G401.6 (cell line): ENCODE results near the gene THRB.

Experiments used
- FAIRE-seq: peaks from 2 replicates; lab custom pipeline; 2012; peaks lifted over from hg19 to GRCh38; lab: Jason Lieb, UNC

The THRB gene

DNA sequence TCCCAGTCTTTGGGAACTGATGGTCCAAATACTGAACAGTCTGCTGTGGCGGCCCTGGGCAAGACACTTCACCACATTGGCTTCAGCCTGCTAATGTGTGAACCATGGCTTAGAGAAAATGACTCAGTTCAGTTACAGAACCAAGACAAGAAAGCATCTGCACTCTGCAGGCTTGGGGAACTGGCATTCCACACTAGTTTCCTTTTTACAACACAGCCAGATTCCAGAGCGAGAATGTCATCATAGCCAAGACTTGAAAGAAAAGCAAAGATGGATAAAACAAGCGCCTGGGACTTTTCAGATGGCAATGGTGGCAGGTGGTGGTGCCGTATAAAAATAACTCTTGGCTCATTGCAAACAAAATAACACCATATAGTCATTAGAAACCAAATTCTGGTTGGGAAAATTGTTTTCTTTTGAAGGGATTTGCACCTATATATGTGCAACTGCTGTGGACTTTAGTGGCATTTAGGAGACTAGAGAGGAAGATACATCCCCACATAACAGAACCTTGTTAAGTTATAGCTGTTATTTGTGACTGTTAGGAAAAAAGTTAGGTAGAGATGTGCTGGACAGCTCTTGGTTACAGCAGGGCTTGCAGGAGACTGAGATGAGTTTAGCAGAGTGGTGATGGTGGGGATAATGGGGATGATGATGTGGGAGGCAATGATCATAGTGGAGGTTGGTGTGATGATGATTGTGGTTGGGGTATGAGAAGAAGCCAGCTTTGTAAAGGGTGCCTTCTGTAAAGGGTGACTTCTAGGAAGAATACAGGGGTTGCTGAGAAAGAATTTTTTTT is 273.6 kb downstream of the THRB start:
- FAIRE-seq: no peak

DNA sequence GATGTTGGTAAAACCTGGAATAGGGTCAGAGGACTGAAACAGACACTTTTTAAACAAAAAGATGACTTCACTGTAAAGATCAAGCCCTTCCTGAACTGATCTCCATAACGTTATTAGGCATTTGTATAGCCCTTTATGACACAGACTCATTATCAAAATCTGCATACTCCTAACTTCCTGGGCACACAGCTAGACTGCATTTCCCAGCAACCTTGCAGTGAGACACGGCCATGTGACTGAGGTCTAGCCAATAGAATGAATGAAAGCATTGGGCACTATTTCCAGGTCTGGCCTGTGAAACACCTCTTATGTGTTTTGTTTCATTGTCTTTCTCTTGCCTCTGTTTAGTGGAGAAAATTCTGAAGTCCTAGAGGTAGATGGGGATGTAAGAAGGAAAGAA is 279.1 kb downstream of the THRB start:
- no peak for FAIRE-seq

DNA sequence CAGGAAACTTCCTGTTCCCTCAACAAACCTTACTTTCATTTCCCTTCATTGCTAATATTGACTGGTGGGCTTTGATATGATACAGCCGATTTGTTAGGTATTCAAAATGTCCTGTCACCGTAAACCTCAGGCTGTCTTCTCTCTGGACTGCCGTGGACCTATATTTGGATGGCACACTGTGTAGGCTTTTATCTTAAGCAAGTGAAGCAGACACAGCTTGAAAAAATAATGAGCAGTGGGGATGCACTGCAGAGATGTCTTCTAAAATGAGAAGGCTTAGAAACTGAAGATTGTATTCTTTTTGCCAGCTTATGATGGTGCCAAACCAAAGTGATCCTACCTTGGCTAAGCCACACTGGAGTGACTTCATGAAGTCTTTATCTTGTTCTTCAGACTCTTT is 283.3 kb downstream of the THRB start:
- no peak for FAIRE-seq

DNA sequence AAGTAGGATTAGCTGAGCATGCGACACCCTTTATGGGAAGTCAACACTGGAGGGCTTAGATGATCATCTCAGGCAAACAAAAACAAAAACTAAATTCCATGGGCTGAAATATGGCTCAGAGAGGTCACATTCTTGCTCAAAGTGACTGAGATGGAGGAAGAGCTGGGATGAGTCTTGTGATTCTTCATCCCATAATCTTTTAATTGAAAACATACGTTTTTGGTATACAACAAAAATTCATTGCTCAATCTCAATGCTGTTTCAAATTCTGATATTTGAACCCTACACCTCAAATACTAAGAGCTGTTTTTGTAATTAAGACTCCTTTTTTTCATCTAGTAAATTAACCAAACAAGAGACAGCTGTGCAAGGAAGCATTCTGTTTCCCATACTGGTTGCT is 292.6 kb downstream of the THRB start:
- FAIRE-seq: no peak

DNA sequence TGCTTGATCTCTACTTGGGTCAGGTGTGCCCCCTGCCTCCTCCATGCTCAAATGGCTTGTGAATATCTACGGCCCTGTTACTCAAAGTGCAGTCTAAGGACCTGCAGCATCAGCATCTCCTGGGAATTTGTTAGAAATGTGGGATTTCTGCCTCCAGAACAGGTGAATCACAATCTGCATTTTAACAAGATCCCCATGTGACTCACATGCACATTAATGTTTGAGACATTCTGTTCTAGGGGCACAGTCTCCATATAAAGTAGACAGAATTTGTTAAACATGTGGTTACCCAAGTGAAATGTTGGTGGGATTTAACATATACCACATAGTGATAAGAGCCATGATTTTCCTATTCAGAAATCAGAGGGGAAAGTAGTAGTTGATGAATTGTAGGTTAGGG is 293.3 kb downstream of the THRB start:
- FAIRE-seq: no peak

DNA sequence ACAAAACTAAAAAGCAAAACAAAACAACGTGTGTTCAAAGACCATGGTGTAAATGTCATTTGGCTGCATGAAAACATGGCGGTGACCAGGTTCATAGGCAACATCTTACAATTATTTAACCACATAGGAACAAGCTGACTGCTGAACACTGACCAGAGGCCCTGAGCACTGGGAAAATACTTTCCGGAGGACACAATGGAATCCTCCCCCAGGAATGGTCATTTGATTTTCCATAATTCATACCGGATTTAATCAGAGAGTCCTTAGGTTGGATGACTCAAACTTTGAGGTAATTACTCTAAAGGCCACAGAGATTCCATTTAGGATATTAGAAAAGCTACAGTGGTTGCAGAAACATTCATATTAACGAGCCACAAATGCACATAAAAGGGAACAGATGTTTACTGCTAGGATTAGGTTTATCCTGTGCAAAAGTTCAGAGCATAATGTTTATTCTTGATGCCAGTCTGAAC is 294.8 kb downstream of the THRB start:
- FAIRE-seq: no peak

DNA sequence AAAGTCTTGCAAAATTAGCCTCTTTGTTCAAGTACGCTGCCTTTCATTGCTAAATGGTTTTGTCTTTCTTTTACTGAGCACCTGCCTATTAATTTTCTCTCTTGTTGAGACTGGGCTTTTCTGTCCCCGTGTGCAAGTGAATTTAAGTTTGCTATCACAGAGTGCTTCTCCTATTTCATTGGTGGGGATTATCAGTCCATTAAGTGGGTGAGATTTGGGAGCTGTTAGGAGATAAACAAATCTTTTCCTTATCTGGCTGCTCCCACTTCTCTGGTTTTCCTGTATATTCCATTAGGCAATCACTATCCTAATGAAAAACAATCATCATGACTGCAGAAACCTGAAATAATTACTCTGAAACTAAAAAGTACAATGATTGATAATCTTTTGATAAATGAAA is 295.4 kb downstream of the THRB start:
- no peak for FAIRE-seq

DNA sequence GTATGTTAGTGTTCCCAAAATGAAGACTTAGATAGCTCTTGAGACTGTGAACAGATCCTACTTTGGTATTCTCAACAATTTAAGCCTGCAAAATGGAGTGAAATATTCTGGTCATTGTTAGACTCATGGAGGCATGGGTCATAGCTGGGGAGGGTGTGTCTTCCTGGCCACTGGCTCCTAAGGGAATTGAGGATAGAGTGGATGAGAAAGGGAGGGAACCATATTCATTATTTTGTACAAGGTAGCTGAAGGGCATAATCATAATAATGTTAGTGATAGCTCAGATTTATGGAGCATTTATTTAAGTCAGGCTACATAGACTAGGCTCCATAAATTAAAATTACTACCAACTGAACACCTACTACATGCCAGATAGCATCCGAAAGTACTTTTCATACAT is 295.9 kb downstream of the THRB start:
- FAIRE-seq: no peak

DNA sequence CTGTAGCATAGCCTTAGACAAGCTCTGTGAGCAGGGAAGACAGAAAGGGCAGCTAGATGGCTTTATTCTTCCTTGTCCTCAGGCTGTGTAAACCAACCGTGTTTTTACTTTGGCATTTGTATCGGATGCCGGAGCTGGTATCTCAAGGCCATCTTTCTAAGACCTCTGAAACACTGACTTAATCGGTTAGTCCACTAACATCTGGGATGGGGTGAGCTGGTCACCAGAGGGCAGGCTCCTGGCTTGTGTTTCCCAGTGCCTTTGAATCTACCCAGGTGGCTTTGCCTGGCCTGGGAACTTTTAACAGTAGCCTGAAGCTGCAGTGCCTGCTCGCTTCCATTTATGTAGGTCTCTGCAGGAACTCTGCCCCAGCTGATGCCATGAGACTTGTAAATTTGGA is 296.8 kb downstream of the THRB start:
- FAIRE-seq: no peak

DNA sequence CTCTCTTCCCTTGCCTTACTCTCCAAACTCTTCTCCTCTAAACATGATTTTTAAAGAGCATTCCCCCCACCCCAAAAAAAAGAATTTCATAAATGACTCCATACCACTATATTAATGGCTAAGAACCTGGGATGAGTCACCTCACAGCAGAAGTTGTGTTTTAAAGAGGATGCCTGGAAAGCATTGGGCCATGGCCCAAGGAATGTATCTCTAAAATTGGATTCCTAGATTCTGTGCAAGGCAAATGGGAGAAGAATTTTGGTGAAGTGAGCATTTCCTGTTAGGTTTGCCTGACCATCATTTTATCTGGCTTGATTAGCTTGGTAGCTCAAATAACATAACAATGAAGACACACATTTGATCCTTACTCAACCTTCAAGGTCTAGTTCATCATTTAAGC is 298.1 kb downstream of the THRB start:
- FAIRE-seq: no peak

DNA sequence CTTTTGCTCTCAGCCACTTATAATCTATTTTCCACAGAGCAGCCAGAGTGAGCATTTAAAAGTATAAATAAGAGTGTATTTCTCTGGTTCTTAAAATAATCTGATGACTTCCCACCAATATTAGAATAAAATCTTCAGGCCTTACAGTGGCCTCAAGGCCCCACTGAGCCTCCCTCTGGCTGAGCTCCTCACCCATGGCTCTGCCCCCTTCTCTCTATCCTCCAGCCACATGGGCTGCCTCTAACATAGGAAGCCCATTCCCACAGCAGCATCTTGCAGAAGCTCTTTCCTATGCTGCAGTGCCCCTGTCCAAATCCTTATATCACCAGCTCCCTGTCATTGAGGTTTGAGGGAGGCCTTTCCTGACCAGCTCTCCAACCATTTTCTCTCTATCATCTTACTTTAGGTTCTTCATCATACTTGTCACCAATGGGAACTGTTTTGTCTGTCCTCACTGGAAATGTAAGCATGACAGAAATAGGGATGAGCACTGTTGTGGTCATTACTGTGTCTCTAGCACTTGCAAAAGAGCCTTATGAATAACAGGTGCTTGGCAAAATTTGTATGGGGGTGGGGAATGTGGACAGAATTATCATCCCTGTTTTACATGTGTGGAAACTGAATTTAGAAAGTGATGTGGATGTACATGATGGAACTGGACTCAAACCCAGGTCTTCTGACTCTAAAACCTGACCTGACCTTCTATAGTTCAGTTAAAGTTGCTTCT is 299.0 kb downstream of the THRB start:
- no peak for FAIRE-seq

DNA sequence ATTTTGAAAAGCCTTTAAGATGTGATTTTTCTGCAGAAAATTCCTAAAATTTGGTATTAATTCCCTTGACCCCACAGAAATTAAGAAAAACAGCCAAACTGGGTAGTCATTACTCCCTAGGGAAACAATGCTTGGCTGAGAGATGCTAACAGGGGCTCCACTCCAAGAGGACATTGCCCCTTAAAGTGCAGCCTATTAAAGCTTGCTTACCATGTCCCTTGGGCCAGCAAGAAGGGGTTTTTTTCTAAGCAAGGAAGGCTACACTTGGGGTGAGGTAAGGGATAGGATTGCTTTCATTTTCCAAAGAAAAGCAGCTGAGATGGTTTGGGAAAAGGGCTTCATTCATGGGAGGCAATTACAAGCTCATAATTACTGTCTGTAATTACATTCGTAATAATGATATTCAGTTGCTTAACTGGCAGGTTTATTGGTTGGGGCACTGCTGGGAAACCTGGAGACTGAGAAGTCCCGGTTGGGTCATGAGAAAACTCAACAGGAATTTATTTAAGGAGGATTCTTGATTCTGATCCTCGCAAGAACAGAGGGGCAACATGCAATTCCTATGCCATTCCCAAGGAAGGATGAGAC is 302.1 kb downstream of the THRB start:
- no peak for FAIRE-seq

DNA sequence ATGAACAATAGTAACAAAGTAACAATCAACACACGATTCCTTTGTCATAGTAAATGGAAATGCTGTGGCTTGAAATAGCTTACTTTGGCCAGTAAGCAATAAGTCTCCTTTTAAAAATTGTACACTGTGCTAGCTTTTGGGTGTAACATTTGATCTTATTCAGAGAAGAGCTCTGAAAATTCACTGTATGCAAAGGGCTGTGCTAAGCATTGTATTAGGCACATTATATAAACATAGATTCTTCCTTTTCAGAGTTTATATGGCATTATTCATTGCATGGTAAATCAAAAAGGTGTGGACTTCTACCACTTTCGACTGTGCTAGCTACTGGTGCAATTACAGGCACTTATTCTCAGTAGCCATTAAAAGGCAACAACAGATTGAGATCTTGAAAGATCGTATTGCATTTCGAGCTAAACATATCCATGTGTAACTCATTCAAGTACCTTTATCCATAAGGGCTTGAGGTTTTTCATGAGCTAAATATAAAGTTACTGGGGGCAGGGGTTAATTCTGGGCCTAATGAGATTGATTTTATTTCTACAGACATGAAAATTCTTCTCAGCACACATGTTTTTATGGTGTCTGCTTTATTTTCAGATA is 302.7 kb downstream of the THRB start:
- no peak for FAIRE-seq

DNA sequence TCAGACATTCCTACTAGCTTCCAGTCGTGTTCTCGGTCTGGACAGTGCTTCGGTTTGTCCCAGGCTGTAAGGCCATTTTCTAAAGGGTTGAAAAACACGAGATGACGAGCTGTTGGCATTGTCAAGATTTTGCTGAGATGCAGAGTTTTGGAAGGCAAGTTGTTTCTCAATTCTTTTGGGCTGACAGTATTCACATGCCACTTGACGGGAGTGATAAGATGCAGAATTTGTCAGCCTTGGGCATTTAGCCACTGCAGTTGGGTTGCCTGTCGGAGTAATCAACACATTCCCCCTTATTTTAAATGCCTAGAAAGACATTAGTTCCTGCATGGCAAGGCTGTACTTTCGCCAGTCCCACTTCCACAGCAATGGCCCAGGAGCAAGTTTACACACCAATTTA is 304.4 kb downstream of the THRB start:
- FAIRE-seq: no peak

DNA sequence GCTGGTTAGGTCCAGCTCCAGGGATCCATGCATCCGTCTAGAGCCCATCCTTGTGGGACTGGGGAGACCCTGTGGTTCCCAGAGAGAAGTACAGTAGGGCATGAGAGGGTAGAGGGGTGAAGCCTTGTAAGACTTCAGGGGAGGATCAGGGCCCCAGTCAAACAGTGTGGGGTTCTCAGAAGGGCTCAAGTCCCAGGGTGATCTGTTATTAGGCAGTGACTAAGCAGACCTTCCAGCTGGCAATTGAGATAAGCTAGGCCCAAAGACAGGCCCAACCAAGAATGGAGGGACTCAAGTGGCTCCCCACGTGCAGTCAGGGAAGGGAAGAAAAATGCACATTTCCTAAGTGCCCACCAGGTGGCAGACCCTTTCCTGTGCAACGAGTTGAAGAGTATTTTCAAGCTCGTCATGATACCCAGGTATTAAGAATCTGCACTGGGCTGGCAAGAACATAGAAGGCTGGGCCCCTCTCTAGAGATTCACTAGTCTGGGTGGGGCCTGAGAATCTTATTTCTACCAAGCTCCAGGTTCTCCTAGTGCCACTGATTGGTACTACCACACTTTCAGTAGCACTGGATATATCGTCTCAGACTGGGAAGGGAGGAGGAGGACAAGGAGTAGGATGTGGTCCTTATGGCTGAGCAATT is 308.8 kb downstream of the THRB start:
- no peak for FAIRE-seq

DNA sequence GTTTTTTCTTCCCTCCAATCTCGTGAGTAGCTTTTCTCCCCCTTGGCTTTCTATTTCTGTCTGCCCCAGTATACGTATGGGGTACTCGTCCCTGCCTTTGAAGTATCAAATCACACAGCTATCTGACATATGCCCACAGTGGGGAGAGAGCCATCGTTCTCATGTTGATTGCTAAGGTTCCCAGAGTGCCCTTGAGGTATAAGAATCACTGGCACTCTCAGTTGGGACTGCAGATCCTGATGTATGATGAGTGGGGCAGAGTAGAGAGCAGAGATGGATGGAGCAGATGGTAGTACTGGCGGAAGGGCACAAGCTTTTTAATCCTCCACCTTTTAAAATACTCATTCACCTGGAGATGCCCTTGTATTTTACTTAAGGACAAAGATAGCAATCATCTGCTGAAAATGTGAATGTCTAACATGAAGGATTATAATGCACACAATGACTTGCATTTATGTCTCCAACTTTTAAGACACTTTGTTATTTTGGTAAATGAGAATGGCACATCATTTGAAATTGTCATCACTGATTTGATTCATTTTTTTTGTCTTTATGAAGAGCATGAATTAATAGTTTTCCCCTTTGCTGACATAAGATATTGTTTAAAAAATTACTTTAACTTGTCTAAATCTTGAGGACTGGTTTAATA is 310.0 kb downstream of the THRB start:
- no peak for FAIRE-seq

DNA sequence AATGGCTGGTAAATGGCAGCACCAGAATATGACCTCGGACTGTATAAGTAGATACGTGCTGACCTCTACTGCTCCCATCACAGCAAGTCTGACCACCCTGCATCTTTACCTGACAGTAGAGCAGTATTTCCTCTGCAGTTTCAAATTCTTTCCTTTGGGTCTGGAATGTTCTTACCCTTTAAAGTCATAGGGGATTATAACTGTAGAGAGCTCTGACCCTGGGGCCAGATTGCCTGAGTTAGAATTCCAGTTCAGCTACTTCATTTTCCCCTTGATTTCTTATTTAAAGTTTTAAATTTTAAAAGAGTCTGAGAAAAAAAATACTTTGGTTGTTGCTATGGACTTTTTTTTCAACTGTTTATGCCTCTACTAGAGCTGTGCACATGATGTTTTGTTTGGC is 311.9 kb downstream of the THRB start:
- FAIRE-seq: no peak

DNA sequence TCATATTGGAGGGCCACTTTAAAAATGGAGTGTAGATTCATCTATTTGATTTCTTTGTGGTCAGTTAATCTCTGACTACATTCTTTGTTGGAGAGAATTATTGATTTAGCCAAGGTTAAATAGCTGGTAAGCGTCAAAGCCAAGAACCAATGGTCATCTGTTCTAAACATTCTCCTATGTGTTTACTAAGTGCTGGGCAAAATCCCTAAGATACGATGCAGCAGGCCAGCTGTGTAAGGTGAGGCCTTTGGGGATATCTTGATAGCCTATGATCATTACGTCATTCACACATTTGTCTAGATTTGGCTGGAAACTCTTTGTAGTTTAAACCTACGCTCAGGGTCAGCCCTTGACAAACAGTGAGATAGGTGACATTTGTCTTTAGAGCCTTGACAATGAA is 313.4 kb downstream of the THRB start:
- FAIRE-seq: no peak

DNA sequence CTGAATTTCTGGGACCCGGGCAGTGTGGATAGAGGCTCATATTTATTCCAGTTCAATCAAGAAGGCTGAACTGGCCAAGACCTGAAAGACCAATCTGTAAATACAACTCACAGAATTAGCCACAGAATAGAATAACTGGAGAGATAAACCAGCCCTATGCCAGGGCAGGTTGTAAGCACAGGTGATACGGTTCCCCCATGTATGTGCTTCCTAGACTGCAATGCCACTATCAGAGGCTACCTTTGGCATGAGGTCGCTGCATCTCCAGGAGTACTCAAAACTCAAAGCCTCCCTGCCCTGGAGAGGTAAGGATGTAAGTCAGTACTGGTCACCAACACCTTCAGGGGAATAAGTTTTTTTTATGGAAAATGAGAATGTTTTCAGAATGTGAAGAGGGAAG is 314.0 kb downstream of the THRB start:
- no peak for FAIRE-seq

DNA sequence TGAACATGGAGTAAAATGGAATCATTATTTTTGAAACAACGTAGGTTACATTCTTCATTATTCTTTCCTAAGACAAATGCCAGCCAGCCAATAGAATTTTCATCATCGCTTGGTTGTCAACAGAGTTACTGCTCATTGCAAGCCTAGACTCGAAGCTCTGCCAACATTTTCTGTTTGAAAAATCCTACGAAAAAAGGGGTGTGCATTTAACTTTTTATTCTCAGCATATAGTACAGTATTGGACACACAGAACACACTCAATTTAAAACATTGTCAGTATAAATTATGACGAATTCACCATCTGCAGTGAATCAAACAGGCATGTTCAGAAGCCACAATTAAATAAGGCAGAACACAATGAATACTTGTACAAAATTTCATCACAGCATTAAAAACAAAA is 317.4 kb downstream of the THRB start:
- no peak for FAIRE-seq

DNA sequence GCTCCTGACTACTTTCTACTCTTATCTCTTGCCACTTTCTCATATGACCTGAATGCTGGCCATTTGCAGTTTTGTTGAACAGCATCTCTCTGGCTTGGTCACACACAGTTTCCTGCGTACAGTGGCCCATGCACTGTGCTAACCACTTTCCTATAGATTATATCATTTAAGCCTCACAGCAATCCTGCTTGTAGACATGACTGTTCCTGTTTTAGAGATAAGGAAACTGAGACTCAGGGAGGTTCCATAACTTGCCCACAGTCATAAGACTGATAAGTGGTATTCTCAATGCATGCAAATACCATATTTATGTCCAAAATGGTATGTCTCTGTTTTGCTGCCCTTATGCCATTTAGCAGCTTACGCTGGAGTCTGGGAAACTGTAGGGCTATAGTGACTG is 320.0 kb downstream of the THRB start:
- FAIRE-seq: no peak

DNA sequence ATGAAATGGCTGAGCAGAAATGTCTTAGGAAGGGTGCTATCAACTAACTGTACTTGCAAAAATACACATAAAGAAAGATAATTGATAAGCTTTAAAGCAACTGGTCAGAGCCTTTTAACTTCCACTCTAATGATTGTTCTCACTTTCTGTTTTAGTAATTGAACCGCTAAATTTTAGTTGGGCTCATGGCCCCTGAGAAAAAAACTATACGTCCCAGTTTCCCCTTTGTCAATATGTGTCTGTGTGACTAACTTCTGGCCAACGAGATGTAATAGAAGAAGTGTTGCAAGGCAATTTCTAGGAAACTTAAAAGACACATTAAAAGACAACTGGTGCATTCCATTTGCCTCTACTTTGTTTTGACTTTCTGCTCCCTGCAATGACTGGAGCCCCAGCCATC is 325.7 kb downstream of the THRB start:
- no peak for FAIRE-seq
